Endodermal cell (in vitro differentiated cells): ENCODE data around the gene WDR27. TPM values are rescaled to one million over a fixed set of nuclear protein-coding genes. Genes with fewer than 3 reads are reported as not detected.

Experiments used
- DNase-seq: peaks from one replicate; pipeline ENCODE4 v3.0.0-alpha.2; 2017
- H3K27ac ChIP-seq: 2 replicates; pipeline ENCODE4 v1.5.1; 2013; ENCODE audit warnings: mild to moderate bottlenecking, low read depth, low read length, moderate library complexity
- H3K27me3 ChIP-seq: 2 replicates; pipeline ENCODE4 v1.6.1; 2013; ENCODE audit warnings: mild to moderate bottlenecking, low read length, moderate library complexity; ENCODE audit not compliant: insufficient read depth, control insufficient read depth, poor library complexity, severe bottlenecking
- H3K36me3 ChIP-seq: 2 replicates; pipeline ENCODE4 v1.7.0; 2013; ENCODE audit warnings: mild to moderate bottlenecking, low read length, moderate library complexity; ENCODE audit not compliant: control insufficient read depth, insufficient read depth
- H3K4me1 ChIP-seq: one replicate; pipeline ENCODE4 v1.7.0; 2013; ENCODE audit warnings: low read length; ENCODE audit not compliant: control insufficient read depth, insufficient read depth
- H3K4me3 ChIP-seq: 2 replicates; pipeline ENCODE4 v1.5.1; 2013; ENCODE audit warnings: mild to moderate bottlenecking, low read length, moderate library complexity
- H3K9ac ChIP-seq: 2 replicates; pipeline ENCODE4 v1.6.1; 2013; ENCODE audit warnings: mild to moderate bottlenecking, low read length, moderate library complexity; ENCODE audit not compliant: poor library complexity, severe bottlenecking; ENCODE audit errors: extremely low read depth
- H3K9me3 ChIP-seq: 2 replicates; pipeline ENCODE4 v1.6.1; 2013; ENCODE audit warnings: mild to moderate bottlenecking, low read length, moderate library complexity; ENCODE audit not compliant: control insufficient read depth
- H3K27ac Mint-ChIP-seq: 2 replicates; pipeline ENCODE4 v1.8.0; 2020; ENCODE audit warnings: mixed read lengths
- H3K27me3 Mint-ChIP-seq: 2 replicates; pipeline ENCODE4 v1.8.0; 2021; ENCODE audit warnings: mild to moderate bottlenecking, mixed read lengths; ENCODE audit not compliant: insufficient read depth
- H3K36me3 Mint-ChIP-seq: 2 replicates; pipeline ENCODE4 v1.8.0; 2020; ENCODE audit warnings: low read depth, mixed read lengths
- H3K4me1 Mint-ChIP-seq: 2 replicates; pipeline ENCODE4 v1.8.0; 2020; ENCODE audit warnings: mixed read lengths
- H3K4me3 Mint-ChIP-seq: 2 replicates; pipeline ENCODE4 v1.8.0; 2020; ENCODE audit warnings: mild to moderate bottlenecking, moderate library complexity, mixed read lengths
- H3K9me3 Mint-ChIP-seq: 2 replicates; pipeline ENCODE4 v1.8.0; 2020; ENCODE audit warnings: mild to moderate bottlenecking, mixed read lengths
- CTCF ChIP-seq: fragments of 200-600 bp; sonication (generic); conservative IDR thresholded peaks from 2 replicates; pipeline ENCODE4 v1.5.0; 2021; ENCODE audit warnings: antibody characterized with exemption, mild to moderate bottlenecking
- WGBS, 2 experiments: methylation state at CpG; one replicate each; pipeline versions ENCODE4 v1.1.5 to v1.1.7; 2013; ENCODE audit warnings: missing lambda C conversion rate in 2 of 2, mixed read lengths in 1 of 2; ENCODE audit not compliant: insufficient coverage in 1 of 2, insufficient read length in 1 of 2; 5-methylcytosine and 5-hydroxymethylcytosine counted together
- total RNA-seq, 2 donors: library from RNA; stranded (reverse); fragmentation: NEBNext Ultra II Directional in 1 of 2; extraction: Animal tissue kit (Norgen Biotek cat#: 25700) in 1 of 2; gene quantifications; 2 replicates in 1 of 2; 3 replicates in 1 of 2; pipeline ENCODE4 v1.2.1, GENCODE V29; 2021

The WDR27 gene
- total RNA-seq, 2 donors from 2014 or later: 94.4 to 110 TPM

GRCh38 chr6:169545982-169546381 is 155.8 kb downstream of the WDR27 start:
- Mint-ChIP-seq H3K27me3 (no peaks in the 10 kb centered on the region), H3K4me1 (no peaks in the 10 kb centered on the region), H3K36me3 (peaks cover 24% of the 10 kb centered on the region), H3K4me3 (no peak overlapping the region), H3K27ac (no peak overlapping the region), H3K9me3 (peaks cover 21% of the 10 kb centered on the region)
- Histone ChIP-seq H3K4me1 (no peaks in the 10 kb centered on the region), H3K9ac (no peak overlapping the region), H3K36me3 (peaks cover 5% of the 10 kb centered on the region), H3K9me3 (peaks cover 29% of the 10 kb centered on the region), H3K27me3 (no peaks in the 10 kb centered on the region), H3K4me3 (no peak overlapping the region), H3K27ac (no peak overlapping the region)
- no peak for TF ChIP-seq CTCF
- no peak for DNase-seq
- 94 to 100% methylated on average over 4 to 6 of the region's 6 CpGs for WGBS, 2 experiments

DNA sequence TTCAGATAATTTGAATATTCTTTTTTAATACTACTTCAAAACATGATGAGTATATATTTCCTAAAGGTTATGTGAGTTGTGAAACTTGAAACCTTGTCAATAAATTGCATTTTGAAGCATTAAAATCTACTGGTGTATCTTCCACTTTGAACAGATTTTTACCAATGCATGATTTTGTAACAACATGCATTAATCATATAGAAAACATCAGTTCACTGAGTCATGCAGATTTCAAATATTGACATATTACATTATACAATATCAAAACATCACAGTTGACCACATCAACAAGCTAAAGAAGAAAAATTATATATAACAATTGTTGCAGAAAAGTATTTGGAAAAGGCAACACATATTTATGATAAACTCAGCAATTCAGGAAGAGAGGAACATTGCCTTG is 158.1 kb downstream of the WDR27 start:
- no peaks in the 10 kb centered on the region for H3K27me3 ChIP-seq
- no peak overlapping the region for H3K27ac Mint-ChIP-seq

GRCh38 chr6:169542491-169542890 is 159.3 kb downstream of the WDR27 start:
- H3K27me3 Mint-ChIP-seq: no peaks in the 10 kb centered on the region
- H3K27ac Mint-ChIP-seq: no peak overlapping the region
- 100% methylated on average over 1 of the region's 1 CpG; no CpG with 5 or more reads in 1 of the 2 experiments for WGBS, 2 experiments
- peaks cover 11% of the 10 kb centered on the region for H3K36me3 Mint-ChIP-seq
- no peaks in the 10 kb centered on the region for H3K27me3 ChIP-seq
- H3K9me3 ChIP-seq: peaks cover 7% of the 10 kb centered on the region
- H3K9ac ChIP-seq: no peak overlapping the region
- no peaks in the 10 kb centered on the region for H3K4me1 Mint-ChIP-seq
- H3K9me3 Mint-ChIP-seq: peaks cover 7% of the 10 kb centered on the region
- no peak overlapping the region for H3K4me3 Mint-ChIP-seq
- no peak overlapping the region for H3K4me3 ChIP-seq
- TF ChIP-seq CTCF: no peak
- no peak overlapping the region for H3K27ac ChIP-seq
- H3K4me1 ChIP-seq: no peaks in the 10 kb centered on the region
- peaks cover 2% of the 10 kb centered on the region for H3K36me3 ChIP-seq
- no peak for DNase-seq

More for the DNA sequence above, 158.1 kb downstream of the WDR27 start:
- Histone ChIP-seq H3K4me1 (no peaks in the 10 kb centered on the region), H3K27ac (no peak overlapping the region), H3K36me3 (no peaks in the 10 kb centered on the region), H3K9ac (no peak overlapping the region), H3K9me3 (peaks cover 16% of the 10 kb centered on the region), H3K4me3 (no peak overlapping the region)
- Mint-ChIP-seq H3K27me3 (no peaks in the 10 kb centered on the region), H3K9me3 (peaks cover 11% of the 10 kb centered on the region), H3K4me1 (no peaks in the 10 kb centered on the region), H3K4me3 (no peak overlapping the region), H3K36me3 (peaks cover 11% of the 10 kb centered on the region)
- DNase-seq: no peak
- no peak for TF ChIP-seq CTCF
